ENCODE results near the gene HSPA4. TPM values are rescaled to one million over a fixed set of nuclear protein-coding genes. Genes with fewer than 3 reads are reported as not detected.

The HSPA4 gene
- total RNA-seq, 2 donors from 2014 or later: 21.8 to 26.2 TPM

DNA sequence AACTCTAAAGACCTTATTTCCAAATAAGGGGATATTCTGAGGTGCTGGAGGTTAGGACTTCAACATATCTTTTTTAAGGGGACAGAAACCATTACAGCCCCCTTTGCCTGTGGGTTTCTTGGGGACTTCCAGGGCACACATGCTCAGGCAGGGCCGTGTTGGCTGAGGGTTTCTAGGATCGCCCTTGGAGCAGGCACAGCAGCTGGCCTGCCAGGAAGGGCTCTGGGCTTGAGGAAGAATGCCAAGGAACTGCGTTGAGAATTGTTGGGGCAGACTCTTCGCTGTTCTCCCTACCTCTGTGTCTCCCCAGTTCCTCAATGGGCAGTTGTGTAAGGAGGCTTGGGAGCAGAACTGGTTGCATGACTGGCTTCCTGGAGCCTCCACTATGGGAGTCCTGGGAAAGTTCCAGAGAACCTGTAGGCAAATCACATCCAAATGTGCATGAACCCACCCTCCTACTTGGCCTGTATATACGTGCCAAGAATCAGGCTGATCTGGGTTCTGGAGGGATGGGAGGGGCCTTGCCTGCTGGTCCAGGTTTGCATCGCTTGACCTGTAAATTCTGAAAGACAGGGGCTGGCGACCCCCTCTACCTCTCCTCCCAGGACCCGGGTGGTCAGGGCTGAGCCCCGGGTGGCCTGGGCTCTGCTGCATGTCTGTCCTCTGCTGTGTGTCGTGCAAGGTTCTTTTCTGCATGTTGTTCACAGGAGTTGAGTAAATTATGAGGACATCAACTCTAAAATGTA is 65.5 kb downstream of the HSPA4 start:
- H3K27me3 ChIP-seq: no peaks in the 10 kb centered on the region
- no peak for TF ChIP-seq POLR2A (IDR thresholded peaks at IDR 0.05)
- TF ChIP-seq CTCF (IDR thresholded peaks at IDR 0.05): no peak
- H3K4me1 ChIP-seq: no peaks in the 10 kb centered on the region
- intact Hi-C loops (cut with DNase I): loop anchor here (10.0 kb wide), 3 partner anchors 127 to 747 kb away; no protein-coding TSS in a partner anchor
- WGBS, 2 donors: 75 to 85% methylated on average over 8 to 10 of the region's 10 CpGs
- no peak for DNase-seq
- no peaks in the 10 kb centered on the region for H3K9me3 ChIP-seq
- no peak for ATAC-seq
- no peaks in the 10 kb centered on the region for H3K36me3 ChIP-seq (replicated peaks in 1 of 2; ENCODE audit: insufficient read depth in 1 of 2, low read depth in 2 of 2)
- no peak overlapping the region for H3K27ac ChIP-seq
- H3K4me3 ChIP-seq: no peak overlapping the region

DNA sequence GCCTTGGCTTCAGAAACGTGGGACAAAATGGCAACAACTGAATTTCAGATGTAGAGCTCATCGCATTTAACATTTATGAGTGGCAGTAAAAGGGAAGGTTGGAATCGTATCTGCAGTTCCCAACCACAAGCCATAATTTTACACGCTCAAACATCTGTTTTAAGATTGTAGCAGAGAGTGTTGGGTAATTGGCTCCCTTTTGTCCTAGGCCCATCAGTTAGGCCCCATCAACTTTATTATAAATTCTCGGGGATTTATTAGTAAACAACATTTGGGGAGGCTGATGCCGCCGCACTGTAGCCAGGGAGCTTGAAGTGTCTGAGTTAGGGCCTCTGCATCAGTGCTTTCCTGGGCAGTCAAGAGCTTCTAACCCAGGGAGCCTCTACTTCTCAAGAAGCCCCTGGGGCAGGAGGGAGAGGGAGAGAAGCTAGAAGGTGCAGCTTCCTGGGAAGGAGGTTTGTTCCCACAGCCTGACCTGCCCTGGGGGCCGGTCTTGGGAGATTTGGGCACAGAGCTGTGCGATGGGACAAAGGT is 66.2 kb downstream of the HSPA4 start:
- Histone ChIP-seq H3K36me3 (replicated peaks in 1 of 2; ENCODE audit: insufficient read depth in 1 of 2, low read depth in 2 of 2) (no peaks in the 10 kb centered on the region), H3K4me3 (no peak overlapping the region), H3K4me1 (no peaks in the 10 kb centered on the region), H3K27ac (no peak overlapping the region), H3K27me3 (no peaks in the 10 kb centered on the region), H3K9me3 (no peaks in the 10 kb centered on the region)
- ATAC-seq (no peak), DNase-seq (no peak)
- TF ChIP-seq POLR2A (IDR thresholded peaks at IDR 0.05): no peak
- no peak for TF ChIP-seq CTCF (IDR thresholded peaks at IDR 0.05)
- intact Hi-C loops (cut with DNase I): loop anchor here (10.0 kb wide), 3 partner anchors 127 to 747 kb away; no protein-coding TSS in a partner anchor
- WGBS, 2 donors: 88 to 91% methylated on average over 9 of the region's 9 CpGs

GRCh38 chr5:133118741-133119140 is 66.9 kb downstream of the HSPA4 start:
- Histone ChIP-seq H3K9me3 (no peaks in the 10 kb centered on the region), H3K27ac (no peak overlapping the region), H3K4me3 (no peak overlapping the region), H3K27me3 (no peaks in the 10 kb centered on the region), H3K4me1 (no peaks in the 10 kb centered on the region), H3K36me3 (replicated peaks in 1 of 2; ENCODE audit: insufficient read depth in 1 of 2, low read depth in 2 of 2) (no peaks in the 10 kb centered on the region)
- intact Hi-C loops (cut with DNase I): loop anchor here (10.0 kb wide), 3 partner anchors 126 to 746 kb away; no protein-coding TSS in a partner anchor
- DNase-seq: no peak
- TF ChIP-seq POLR2A (IDR thresholded peaks at IDR 0.05): no peak
- no peak for TF ChIP-seq CTCF (IDR thresholded peaks at IDR 0.05)
- ATAC-seq: no peak
- 65 to 80% methylated on average over 2 to 4 of the region's 4 CpGs for WGBS, 2 donors

GRCh38 chr5:133119233-133119711 is 67.5 kb downstream of the HSPA4 start:
- intact Hi-C loops (cut with DNase I): loop anchor here (10.0 kb wide), 3 partner anchors 126 to 746 kb away; no protein-coding TSS in a partner anchor
- Histone ChIP-seq H3K4me3 (no peak overlapping the region), H3K36me3 (replicated peaks in 1 of 2; ENCODE audit: insufficient read depth in 1 of 2, low read depth in 2 of 2) (no peaks in the 10 kb centered on the region), H3K27ac (no peak overlapping the region), H3K9me3 (no peaks in the 10 kb centered on the region), H3K4me1 (no peaks in the 10 kb centered on the region), H3K27me3 (no peaks in the 10 kb centered on the region)
- 68 to 90% methylated on average over 4 of the region's 4 CpGs for WGBS, 2 donors
- TF ChIP-seq CTCF (IDR thresholded peaks at IDR 0.05) (no peak), POLR2A (IDR thresholded peaks at IDR 0.05) (no peak)
- DNase-seq: no peak
- no peak for ATAC-seq
